GM10248 (cell line): ENCODE results near the gene KCNMB4.

Source experiments
- CTCF ChIA-PET: fragments of 300-600 bp; sonication (Branson Sonifier 250); formaldehyde crosslinking; extraction: SDS; loops from one replicate; lab custom pipeline; 2021; ENCODE audit warnings: antibody characterized with exemption; lab: Yijun Ruan, JAX
- POLR2A ChIA-PET: fragments of 350-650 bp; sonication (Branson Sonifier 250); formaldehyde crosslinking; extraction: SDS; loops from one replicate; lab custom pipeline; 2020; ENCODE audit warnings: antibody characterized with exemption; lab: Yijun Ruan, JAX
- DNase-seq: peaks from one replicate; pipeline ENCODE4 v3.0.0; 2012; ENCODE audit errors: extremely low spot score
- TF ChIP-seq, protein P1 (sequence below): IDR thresholded peaks from 2 replicates; pipeline ENCODE4 v1.5.1; 2012; ENCODE audit warnings: mild to moderate bottlenecking, low read depth; ENCODE audit errors: extremely low read depth, missing control alignments, control extremely low read depth

The KCNMB4 gene

DNA sequence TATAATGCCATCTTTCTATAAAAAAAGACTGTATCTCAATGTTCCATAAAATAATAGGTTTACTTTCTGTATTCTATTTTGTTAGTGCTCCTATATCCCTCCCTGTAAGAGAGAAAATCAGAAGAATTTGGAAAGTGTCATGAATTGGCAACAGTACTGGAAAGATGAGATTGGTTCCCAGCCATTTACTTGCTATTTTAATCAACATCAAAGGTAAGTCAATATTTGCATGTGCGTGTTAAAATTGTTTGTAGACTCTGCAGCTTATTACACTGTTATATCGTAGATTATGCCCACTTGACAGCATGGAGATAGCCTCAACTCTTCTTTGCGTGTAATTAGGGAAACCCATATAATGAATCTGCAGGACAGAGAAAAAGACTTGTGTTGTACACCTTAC lies 34.0 kb downstream of the KCNMB4 start:
- POLR2A ChIA-PET, result no interaction called here
- TF ChIP-seq, protein P1, sequence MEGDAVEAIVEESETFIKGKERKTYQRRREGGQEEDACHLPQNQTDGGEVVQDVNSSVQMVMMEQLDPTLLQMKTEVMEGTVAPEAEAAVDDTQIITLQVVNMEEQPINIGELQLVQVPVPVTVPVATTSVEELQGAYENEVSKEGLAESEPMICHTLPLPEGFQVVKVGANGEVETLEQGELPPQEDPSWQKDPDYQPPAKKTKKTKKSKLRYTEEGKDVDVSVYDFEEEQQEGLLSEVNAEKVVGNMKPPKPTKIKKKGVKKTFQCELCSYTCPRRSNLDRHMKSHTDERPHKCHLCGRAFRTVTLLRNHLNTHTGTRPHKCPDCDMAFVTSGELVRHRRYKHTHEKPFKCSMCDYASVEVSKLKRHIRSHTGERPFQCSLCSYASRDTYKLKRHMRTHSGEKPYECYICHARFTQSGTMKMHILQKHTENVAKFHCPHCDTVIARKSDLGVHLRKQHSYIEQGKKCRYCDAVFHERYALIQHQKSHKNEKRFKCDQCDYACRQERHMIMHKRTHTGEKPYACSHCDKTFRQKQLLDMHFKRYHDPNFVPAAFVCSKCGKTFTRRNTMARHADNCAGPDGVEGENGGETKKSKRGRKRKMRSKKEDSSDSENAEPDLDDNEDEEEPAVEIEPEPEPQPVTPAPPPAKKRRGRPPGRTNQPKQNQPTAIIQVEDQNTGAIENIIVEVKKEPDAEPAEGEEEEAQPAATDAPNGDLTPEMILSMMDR, result no peak
- no peak for DNase-seq
- CTCF ChIA-PET, result interaction anchor here (1.2 kb wide), 1 partner anchor 16 kb away, joined by 3 read pairs; no protein-coding TSS in a partner anchor

DNA sequence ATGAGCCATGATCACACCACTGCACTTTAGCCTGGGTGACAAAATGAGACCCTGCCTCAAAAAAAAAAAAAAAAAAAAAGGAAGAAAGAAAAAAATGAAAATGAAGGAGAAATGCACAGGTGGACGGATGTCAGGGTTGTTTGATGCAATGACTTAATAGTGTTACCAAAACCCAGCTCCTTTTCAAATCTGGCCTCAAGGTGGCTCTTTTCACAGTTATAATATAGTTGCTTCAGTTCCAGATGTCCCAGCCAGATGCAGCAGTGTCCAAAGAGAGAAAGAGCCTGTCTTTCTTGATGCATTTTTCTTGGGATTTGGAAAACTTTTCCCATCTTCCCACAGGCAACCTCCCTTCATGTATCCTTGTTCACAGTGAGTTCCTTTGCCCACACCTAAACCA lies 36.5 kb downstream of the KCNMB4 start:
- POLR2A ChIA-PET, result no interaction called here

DNA sequence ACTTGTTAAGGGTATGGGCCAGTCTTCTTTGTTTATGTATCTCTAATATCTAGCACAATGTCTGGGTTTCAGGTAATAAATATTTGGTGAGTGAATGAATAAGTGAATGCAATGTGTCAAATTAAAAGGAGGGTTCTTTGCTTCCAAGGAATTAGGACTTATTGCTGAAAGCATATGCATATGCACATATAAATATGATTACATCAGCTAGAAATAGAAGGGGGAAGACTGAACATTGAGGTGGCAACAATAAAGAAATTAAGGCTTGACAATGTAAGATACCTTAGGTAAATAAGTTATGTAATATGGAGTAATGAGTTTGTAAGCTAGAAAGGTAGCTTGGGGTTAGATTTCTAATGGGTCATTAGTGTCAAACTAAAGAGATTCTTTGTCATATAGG lies 37.7 kb downstream of the KCNMB4 start:
- POLR2A ChIA-PET, result no interaction called here
- TF ChIP-seq, protein P1, result no peak
- CTCF ChIA-PET, result no interaction called here
- no peak for DNase-seq

More for the DNA sequence above, 36.5 kb downstream of the KCNMB4 start:
- CTCF ChIA-PET, result interaction anchor here (1.2 kb wide), 1 partner anchor 16 kb away, joined by 4 read pairs; no protein-coding TSS in a partner anchor
- DNase-seq, result no peak
- TF ChIP-seq, protein P1, result no peak

DNA sequence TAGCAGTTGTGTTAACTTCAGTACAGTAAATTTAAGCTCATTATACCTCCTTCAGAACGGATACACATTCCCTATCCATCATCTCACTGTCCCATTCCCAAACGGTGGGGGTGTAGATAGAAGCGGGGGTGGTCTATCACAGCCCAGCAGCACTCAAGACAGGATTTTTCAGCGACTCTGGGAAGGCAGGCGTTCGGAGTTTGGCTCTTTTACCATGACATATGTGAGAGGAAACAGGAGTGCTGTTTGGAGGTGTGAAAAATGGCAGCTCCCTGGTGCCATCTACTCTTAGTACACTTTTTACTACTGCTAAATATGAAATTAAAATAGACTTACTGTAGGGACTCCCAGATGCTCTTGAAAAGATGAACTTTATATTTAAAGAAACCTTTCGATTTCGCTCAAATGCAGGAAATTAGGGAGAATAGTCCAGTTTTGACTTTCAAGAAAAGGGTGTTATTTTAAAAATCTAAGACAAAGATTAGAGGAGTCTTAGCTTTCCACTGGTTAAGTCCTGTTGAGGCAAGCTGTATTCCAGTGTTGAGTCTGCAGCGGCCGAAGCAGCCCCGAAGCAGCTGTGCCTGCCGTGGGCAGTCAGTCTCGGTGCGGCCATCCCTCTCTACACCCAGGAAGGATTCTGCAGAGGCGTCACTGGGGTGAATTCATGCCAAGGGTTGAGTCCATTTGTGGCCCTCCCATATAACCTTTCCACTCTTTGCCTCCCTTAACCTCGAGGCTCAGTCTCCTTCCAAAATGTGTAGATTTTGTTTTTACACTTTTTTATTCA lies 42.1 kb downstream of the KCNMB4 start:
- ChIA-PET CTCF (no interaction called here), POLR2A (no interaction called here)
- no peak for DNase-seq
- TF ChIP-seq, protein P1, result no peak

DNA sequence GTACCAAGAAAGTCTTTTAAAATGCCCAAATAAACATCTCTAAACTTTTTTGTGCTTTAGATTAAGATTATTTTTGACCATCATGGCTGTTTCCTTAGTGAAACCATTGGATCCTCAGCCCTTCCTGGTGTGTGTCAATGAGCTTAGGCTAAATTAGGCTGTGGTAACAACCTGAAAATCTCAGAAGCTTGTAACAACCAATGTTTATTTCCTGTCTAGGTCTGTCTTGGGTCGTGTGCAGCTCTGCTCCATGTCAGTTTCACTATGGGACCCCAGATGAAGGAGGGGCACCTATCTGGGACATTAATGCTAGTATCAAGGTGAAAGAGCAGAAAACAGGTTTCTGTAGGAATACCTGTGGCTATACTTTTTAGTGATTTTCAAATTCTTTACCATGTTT lies 49.9 kb downstream of the KCNMB4 start:
- ChIA-PET CTCF (no interaction called here), POLR2A (no interaction called here)
- no peak for DNase-seq
- TF ChIP-seq, protein P1, result no peak

DNA sequence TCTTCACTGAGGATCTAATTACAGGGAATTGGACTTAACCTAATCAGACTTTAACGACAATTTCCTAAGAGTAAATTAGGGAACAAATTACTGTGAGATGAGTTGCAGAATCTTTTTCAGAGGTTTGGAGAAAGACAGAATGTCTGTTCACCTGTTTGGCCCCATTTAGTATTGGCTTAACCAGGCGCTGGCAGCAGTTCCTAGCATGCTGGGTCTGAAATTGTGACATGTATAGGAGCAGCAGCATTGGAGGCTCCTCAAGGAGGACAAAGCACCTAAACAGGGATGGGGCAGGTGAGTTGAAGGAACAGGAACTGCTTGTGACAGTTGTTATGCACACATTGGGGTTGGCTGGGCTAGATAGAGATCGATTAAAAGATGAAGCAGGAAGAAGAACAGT lies 51.0 kb downstream of the KCNMB4 start:
- ChIA-PET CTCF (no interaction called here), POLR2A (no interaction called here)
- no peak for DNase-seq
- TF ChIP-seq, protein P1, result no peak
